Right lobe of liver (tissue), 6 donors: ENCODE measurements around the gene CPN1. TPM values are rescaled to one million over a fixed set of nuclear protein-coding genes. Genes with fewer than 3 reads are reported as not detected.

Source experiments
- ATAC-seq, 4 donors: fragments of 200-7000 bp; cut with Tn5 transposase; one replicate each; pipeline ENCODE4 v1.9.1; 2020; ENCODE audit warnings: mild to moderate bottlenecking in 4 of 4, moderate library complexity in 4 of 4
- DNase-seq, 3 donors: peaks; one replicate each; pipeline ENCODE4 v3.0.0-alpha.2; 2020
- H3K27ac ChIP-seq, 3 donors: fragments of 200-600 bp; one replicate each; pipeline ENCODE4 v1.8.0; 2022
- H3K27me3 ChIP-seq, 2 donors: fragments of 200-600 bp; one replicate each; pipeline ENCODE4 v1.8.0; 2022
- H3K36me3 ChIP-seq, 4 donors: fragments of 200-600 bp; sonication (generic) in 1 of 4; one replicate each; pipeline versions ENCODE4 v1.5.1 to v1.8.0; 2017 to 2022; ENCODE audit warnings: control low read depth in 1 of 4
- H3K4me1 ChIP-seq, 4 donors: fragments of 200-600 bp; sonication (generic) in 1 of 4; one replicate each; pipeline versions ENCODE4 v1.5.1 to v1.8.0; 2017 to 2022; ENCODE audit warnings: control low read depth in 1 of 4
- H3K4me3 ChIP-seq, 3 donors: fragments of 200-600 bp; one replicate each; pipeline ENCODE4 v1.8.0; 2022
- H3K9me3 ChIP-seq, 4 donors: fragments of 200-600 bp; sonication (generic) in 1 of 4; one replicate each; pipeline versions ENCODE4 v1.5.1 to v1.8.0; 2017 to 2022; ENCODE audit warnings: control low read depth in 1 of 4
- CTCF ChIP-seq, 4 donors: fragments of 200-600 bp in 3 of 4; fragments of 450-650 bp in 1 of 4; IDR thresholded peaks; one replicate each; pipeline versions ENCODE4 v1.5.1 to v1.8.0; 2016 to 2022; ENCODE audit warnings: antibody characterized with exemption in 4 of 4, mild to moderate bottlenecking in 2 of 4
- POLR2A ChIP-seq: fragments of 450-650 bp; IDR thresholded peaks from one replicate; pipeline ENCODE4 v1.6.1; 2017; ENCODE audit warnings: antibody characterized with exemption, mild to moderate bottlenecking
- WGBS: methylation state at CpG from one replicate; pipeline ENCODE4 v1.1.6; 2018; ENCODE audit warnings: low coverage, low lambda C conversion rate; ENCODE audit not compliant: insufficient coverage; ENCODE audit errors: missing lambda C conversion rate; 5-methylcytosine and 5-hydroxymethylcytosine counted together
- intact Hi-C, 2 donors: fragments of 100-400 bp; cut with DNase I; formaldehyde crosslinking; loops; one replicate each; pipeline versions ENCODE4 v1.11.2 to v1.14.1; 2022
- total RNA-seq, 6 experiments: library from RNA; depleted of rRNA in 2 of 6; stranded (reverse); fragments of >200 nt in 2 of 6; fragmentation: NEBNext Ultra II Directional in 3 of 6; extraction: Animal tissue kit (Norgen Biotek cat#: 25700) in 3 of 6; gene quantifications; one replicate each; pipeline versions ENCODE4 v1.1.0 to v1.2.4, GENCODE V29; 2016 to 2023
- donor health status: DM: no; HTN: yes; CAD: no.
- donor health status: DM: no; HTN: no; CAD: no.
- donor health status: DM: no; HTN: no; CAD: no.
- donor health status: DM: no; HTN: yes; CAD: no.
- donor health status: DM: no; HTN: yes; CAD: no.

The CPN1 gene
- total RNA-seq, 6 experiments from 2014 or later: 20.7 to 76.6 (median 54.4) TPM

GRCh38 chr10:100006243-100006886, 75.3 kb downstream of the CPN1 start:
- intact Hi-C loops: no loop called here
- 34% methylated on average over 4 of the region's 4 CpGs for WGBS
- Histone ChIP-seq H3K27me3 (no peaks in the 10 kb centered on the region), H3K36me3 (no peaks in the 10 kb centered on the region), H3K4me1 (peaks cover 0 to 22% (median 11%) of the 10 kb centered on the region in 4 donors), H3K9me3 (no peaks in the 10 kb centered on the region), H3K27ac (peak overlapping the region; percentile 3 to 63 (median 32)), H3K4me3 (no peak overlapping the region)
- DNase-seq (no peak), ATAC-seq (peak; percentile 4 to 57 (median 24))
- TF ChIP-seq POLR2A: no peak
- TF ChIP-seq CTCF (IDR thresholded peaks at IDR 0.05): no peak

GRCh38 chr10:100004805-100005510, 76.7 kb downstream of the CPN1 start:
- TF ChIP-seq CTCF (IDR thresholded peaks at IDR 0.05) (no peak), POLR2A (no peak)
- 83% methylated on average over 3 of the region's 3 CpGs for WGBS
- intact Hi-C loops: no loop called here

GRCh38 chr10:100000109-100000644, 81.5 kb downstream of the CPN1 start:
- Histone ChIP-seq H3K4me3 (no peak overlapping the region), H3K36me3 (no peaks in the 10 kb centered on the region), H3K4me1 (peaks cover 0 to 5% (median 0%) of the 10 kb centered on the region in 4 donors), H3K9me3 (no peaks in the 10 kb centered on the region), H3K27ac (no peak overlapping the region), H3K27me3 (no peaks in the 10 kb centered on the region)
- TF ChIP-seq POLR2A: no peak
- TF ChIP-seq CTCF (IDR thresholded peaks at IDR 0.05): no peak
- DNase-seq (no peak), ATAC-seq (no peak)
- intact Hi-C loops: no loop called here
- WGBS: 86% methylated on average over 4 of the region's 6 CpGs

More at GRCh38 chr10:100004805-100005510, 76.7 kb downstream of the CPN1 start:
- Histone ChIP-seq H3K4me1 (peaks cover 0 to 22% (median 11%) of the 10 kb centered on the region in 4 donors), H3K9me3 (no peaks in the 10 kb centered on the region), H3K4me3 (no peak overlapping the region), H3K27me3 (no peaks in the 10 kb centered on the region), H3K27ac (peak overlapping the region in 1 of 3 donors; percentile 63), H3K36me3 (no peaks in the 10 kb centered on the region)
- ATAC-seq (no peak), DNase-seq (no peak)

- no peak for DNase-seq
- ATAC-seq: no peak
- no peaks in the 10 kb centered on the region for H3K36me3 ChIP-seq
- peaks cover 0 to 5% (median 0%) of the 10 kb centered on the region in 4 donors for H3K4me1 ChIP-seq
- TF ChIP-seq CTCF (IDR thresholded peaks at IDR 0.05) (no peak), POLR2A (no peak)
- H3K27me3 ChIP-seq: no peaks in the 10 kb centered on the region
- intact Hi-C loops: no loop called here
- WGBS: 91% methylated on average over 8 of the region's 8 CpGs
- H3K9me3 ChIP-seq: no peaks in the 10 kb centered on the region
- H3K4me3 ChIP-seq: no peak overlapping the region
- no peak overlapping the region for H3K27ac ChIP-seq
Observed at GRCh38 chr10:99999319-100000108, 82.2 kb downstream of the CPN1 start.
